K562 (cell line): Measurements from ENCODE around the gene CLASP2.

ENCODE experiments used
- ASH1L ChIP-seq: fragments of 450-650 bp; IDR thresholded peaks from 2 replicates; pipeline ENCODE4 v1.6.1; 2018; ENCODE audit warnings: borderline replicate concordance, mild to moderate bottlenecking, low read depth; ENCODE audit not compliant: partially characterized antibody
- MAFK ChIP-seq: IDR thresholded peaks from 2 replicates; pipeline ENCODE4 v1.6.1; 2011; ENCODE audit warnings: low read length, improper control_type of control experiment
- MTA1 ChIP-seq: fragments of 450-650 bp; IDR thresholded peaks from 2 replicates; pipeline ENCODE4 v1.6.1; 2017; ENCODE audit warnings: borderline replicate concordance
- POLR2A ChIP-seq: fragments of 450-650 bp; conservative IDR thresholded peaks from 2 replicates; pipeline ENCODE4 v1.6.1; 2016
- RAD21 ChIP-seq, 2 experiments: fragments of 250-450 bp in 1 of 2; fragments of 450-650 bp in 1 of 2; sonication (Bioruptor Pico) in 1 of 2; formaldehyde crosslinking in 1 of 2; IDR thresholded peaks in 1 of 2; conservative IDR thresholded peaks in 1 of 2; 2 replicates each; pipeline versions ENCODE4 v1.4.0 to v1.8.0; 2020 to 2022; ENCODE audit warnings: mild to moderate bottlenecking in 2 of 2, moderate library complexity in 1 of 2
- ZNF121 ChIP-seq: sonication (generic); formaldehyde crosslinking; conservative IDR thresholded peaks from 2 replicates; pipeline ENCODE4 v1.8.0; 2022; ENCODE audit warnings: missing genetic modification reagents
- TF ChIP-seq, protein P1 (sequence below): sonication (generic); formaldehyde crosslinking; IDR thresholded peaks from 2 replicates; pipeline ENCODE4 v1.9.0; 2022; ENCODE audit warnings: mild to moderate bottlenecking, missing genetic modification reagents
- TF ChIP-seq, protein P2 (sequence below), 3 experiments: IDR thresholded peaks in 2 of 3; conservative IDR thresholded peaks in 1 of 3; 2 replicates each; pipeline ENCODE4 v1.5.1; 2011 to 2012; ENCODE audit warnings: low read length in 3 of 3, mild to moderate bottlenecking in 3 of 3, control low read depth in 2 of 3, improper control_type of control experiment in 1 of 3, inconsistent platforms in 1 of 3, low read depth in 1 of 3, mixed read lengths in 1 of 3, moderate library complexity in 1 of 3; ENCODE audit not compliant: insufficient read depth in 2 of 3
- TF ChIP-seq, protein P3 (sequence below): sonication (generic); formaldehyde crosslinking; IDR thresholded peaks from 2 replicates; pipeline ENCODE4 v1.8.1; 2022; ENCODE audit warnings: missing genetic modification reagents
- TF ChIP-seq, protein P4 (sequence below): fragments of 450-650 bp; formaldehyde crosslinking; IDR thresholded peaks from 2 replicates; pipeline ENCODE4 v1.4.0; 2020; ENCODE audit warnings: mild to moderate bottlenecking

DNA sequence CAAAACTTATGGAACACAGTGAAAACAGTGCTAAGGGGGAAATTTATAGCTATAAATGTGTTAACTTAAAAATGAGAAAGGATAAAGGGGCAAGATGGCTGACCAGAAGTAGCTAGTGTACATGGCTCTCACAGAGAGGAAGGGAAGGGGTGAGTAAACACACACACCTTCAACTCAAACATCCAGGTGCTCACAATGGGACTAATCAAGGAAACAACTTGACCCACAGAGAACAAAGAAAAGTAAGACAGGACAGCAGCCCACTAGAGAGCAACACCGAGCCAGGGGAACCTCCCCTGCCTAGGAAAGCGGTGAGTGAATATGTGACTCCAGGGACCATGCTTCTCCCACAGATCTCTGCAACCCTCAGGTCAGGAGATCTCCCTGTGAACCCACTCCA, 192.8 kb downstream of the CLASP2 start:
- TF ChIP-seq ASH1L (no peak), MTA1 (no peak), POLR2A (no peak), RAD21 (CRISPR knock-in tag; conservative IDR thresholded peaks at IDR 0.05 in 1 of 2, IDR thresholded peaks at IDR 0.05 in 1 of 2) (no peak), MAFK (no peak), ZNF121 (CRISPR knock-in tag) (no peak)
- TF ChIP-seq, protein P1, sequence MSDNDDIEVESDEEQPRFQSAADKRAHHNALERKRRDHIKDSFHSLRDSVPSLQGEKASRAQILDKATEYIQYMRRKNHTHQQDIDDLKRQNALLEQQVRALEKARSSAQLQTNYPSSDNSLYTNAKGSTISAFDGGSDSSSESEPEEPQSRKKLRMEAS (CRISPR knock-in tag), result no peak
- TF ChIP-seq, protein P2, sequence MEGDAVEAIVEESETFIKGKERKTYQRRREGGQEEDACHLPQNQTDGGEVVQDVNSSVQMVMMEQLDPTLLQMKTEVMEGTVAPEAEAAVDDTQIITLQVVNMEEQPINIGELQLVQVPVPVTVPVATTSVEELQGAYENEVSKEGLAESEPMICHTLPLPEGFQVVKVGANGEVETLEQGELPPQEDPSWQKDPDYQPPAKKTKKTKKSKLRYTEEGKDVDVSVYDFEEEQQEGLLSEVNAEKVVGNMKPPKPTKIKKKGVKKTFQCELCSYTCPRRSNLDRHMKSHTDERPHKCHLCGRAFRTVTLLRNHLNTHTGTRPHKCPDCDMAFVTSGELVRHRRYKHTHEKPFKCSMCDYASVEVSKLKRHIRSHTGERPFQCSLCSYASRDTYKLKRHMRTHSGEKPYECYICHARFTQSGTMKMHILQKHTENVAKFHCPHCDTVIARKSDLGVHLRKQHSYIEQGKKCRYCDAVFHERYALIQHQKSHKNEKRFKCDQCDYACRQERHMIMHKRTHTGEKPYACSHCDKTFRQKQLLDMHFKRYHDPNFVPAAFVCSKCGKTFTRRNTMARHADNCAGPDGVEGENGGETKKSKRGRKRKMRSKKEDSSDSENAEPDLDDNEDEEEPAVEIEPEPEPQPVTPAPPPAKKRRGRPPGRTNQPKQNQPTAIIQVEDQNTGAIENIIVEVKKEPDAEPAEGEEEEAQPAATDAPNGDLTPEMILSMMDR (IDR thresholded peaks at IDR 0.05 in 2 of 3, conservative IDR thresholded peaks at IDR 0.05 in 1 of 3; ENCODE audit: insufficient read depth in 2 of 3, low read depth in 1 of 3, low read length in 3 of 3), result no peak
- TF ChIP-seq, protein P3, sequence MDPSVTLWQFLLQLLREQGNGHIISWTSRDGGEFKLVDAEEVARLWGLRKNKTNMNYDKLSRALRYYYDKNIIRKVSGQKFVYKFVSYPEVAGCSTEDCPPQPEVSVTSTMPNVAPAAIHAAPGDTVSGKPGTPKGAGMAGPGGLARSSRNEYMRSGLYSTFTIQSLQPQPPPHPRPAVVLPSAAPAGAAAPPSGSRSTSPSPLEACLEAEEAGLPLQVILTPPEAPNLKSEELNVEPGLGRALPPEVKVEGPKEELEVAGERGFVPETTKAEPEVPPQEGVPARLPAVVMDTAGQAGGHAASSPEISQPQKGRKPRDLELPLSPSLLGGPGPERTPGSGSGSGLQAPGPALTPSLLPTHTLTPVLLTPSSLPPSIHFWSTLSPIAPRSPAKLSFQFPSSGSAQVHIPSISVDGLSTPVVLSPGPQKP (CRISPR knock-in tag), result no peak
- TF ChIP-seq, protein P4, sequence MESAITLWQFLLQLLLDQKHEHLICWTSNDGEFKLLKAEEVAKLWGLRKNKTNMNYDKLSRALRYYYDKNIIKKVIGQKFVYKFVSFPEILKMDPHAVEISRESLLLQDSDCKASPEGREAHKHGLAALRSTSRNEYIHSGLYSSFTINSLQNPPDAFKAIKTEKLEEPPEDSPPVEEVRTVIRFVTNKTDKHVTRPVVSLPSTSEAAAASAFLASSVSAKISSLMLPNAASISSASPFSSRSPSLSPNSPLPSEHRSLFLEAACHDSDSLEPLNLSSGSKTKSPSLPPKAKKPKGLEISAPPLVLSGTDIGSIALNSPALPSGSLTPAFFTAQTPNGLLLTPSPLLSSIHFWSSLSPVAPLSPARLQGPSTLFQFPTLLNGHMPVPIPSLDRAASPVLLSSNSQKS (CRISPR knock-in tag), result no peak
